Tibial artery (tissue), 4 donors: ENCODE measurements around the gene KRT84.

Source experiments
- DNase-seq, 2 donors: peaks; one replicate each; pipeline ENCODE4 v3.0.0-alpha.2; 2019
- H3K27ac ChIP-seq, 2 donors: fragments of 200-600 bp; sonication (generic) in 1 of 2; 1 replicate in 1 of 2; 2 replicates in 1 of 2; pipeline ENCODE4 v1.5.1; 2018 to 2019; ENCODE audit warnings: mild to moderate bottlenecking in 1 of 2
- H3K27me3 ChIP-seq, 2 donors: fragments of 200-600 bp; sonication (generic) in 1 of 2; one replicate each; pipeline versions ENCODE4 v1.5.1 to v1.6.0; 2016 to 2019
- H3K36me3 ChIP-seq, 3 donors: fragments of 200-600 bp; sonication (generic) in 2 of 3; one replicate each; pipeline ENCODE4 v1.5.1; 2016 to 2019; ENCODE audit warnings: mild to moderate bottlenecking in 2 of 3
- H3K4me1 ChIP-seq, 4 donors: fragments of 200-600 bp; sonication (generic) in 2 of 4; 1 replicate in 3 of 4; 2 replicates in 1 of 4; pipeline ENCODE4 v1.5.1; 2016 to 2019
- H3K4me3 ChIP-seq, 2 donors: fragments of 200-600 bp; sonication (generic) in 1 of 2; 1 replicate in 1 of 2; 2 replicates in 1 of 2; pipeline ENCODE4 v1.5.1; 2018 to 2019; ENCODE audit warnings: mild to moderate bottlenecking in 2 of 2
- H3K9me3 ChIP-seq, 3 donors: fragments of 200-600 bp; sonication (generic) in 1 of 3; one replicate each; pipeline ENCODE4 v1.5.1; 2016 to 2019
- intact Hi-C: fragments of 100-400 bp; cut with DNase I; formaldehyde crosslinking; loops from one replicate; pipeline ENCODE4 v1.15.0; 2023; ENCODE audit warnings: low total_unique reads
- TF ChIP-seq, protein P1 (sequence below), 2 experiments: fragments of 200-600 bp in 1 of 2; fragments of 450-650 bp in 1 of 2; IDR thresholded peaks; one replicate each; pipeline ENCODE4 v1.5.1; 2017 to 2019; ENCODE audit warnings: antibody characterized with exemption in 2 of 2, mild to moderate bottlenecking in 1 of 2, moderate library complexity in 1 of 2

Gene KRT84

DNA sequence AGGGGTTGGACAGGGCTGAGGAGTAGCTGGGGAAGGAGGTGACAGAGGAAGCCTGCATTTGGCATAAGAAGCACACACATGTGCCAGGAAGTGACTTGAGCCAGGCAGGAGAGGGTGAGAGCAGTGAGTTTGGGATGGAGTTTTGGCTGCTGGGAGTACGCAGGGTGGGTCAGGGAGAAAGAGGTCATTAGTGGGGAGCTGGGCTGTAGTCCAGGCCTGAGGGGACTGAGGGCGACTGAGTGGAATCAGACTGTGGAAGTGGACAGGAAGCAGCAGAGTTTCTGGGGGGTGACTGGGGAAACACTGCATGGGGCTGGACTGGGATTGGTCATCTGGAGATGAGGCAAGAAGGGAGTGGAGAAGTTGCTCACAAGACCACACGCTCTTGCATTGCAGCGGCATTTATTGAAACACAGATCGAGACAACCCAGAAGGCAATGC, 25.8 kb downstream of the KRT84 start:
- no peak overlapping the region for H3K4me3 ChIP-seq
- H3K36me3 ChIP-seq, result no peaks in the 10 kb centered on the region
- no peaks in the 10 kb centered on the region for H3K4me1 ChIP-seq
- no peaks in the 10 kb centered on the region for H3K9me3 ChIP-seq
- H3K27ac ChIP-seq, result no peak overlapping the region
- peaks cover 0 to 36% of the 10 kb centered on the region in 2 donors for H3K27me3 ChIP-seq
- intact Hi-C loops, result no loop called here
- DNase-seq, result peak; percentile 5 to 24
- TF ChIP-seq, protein P1, sequence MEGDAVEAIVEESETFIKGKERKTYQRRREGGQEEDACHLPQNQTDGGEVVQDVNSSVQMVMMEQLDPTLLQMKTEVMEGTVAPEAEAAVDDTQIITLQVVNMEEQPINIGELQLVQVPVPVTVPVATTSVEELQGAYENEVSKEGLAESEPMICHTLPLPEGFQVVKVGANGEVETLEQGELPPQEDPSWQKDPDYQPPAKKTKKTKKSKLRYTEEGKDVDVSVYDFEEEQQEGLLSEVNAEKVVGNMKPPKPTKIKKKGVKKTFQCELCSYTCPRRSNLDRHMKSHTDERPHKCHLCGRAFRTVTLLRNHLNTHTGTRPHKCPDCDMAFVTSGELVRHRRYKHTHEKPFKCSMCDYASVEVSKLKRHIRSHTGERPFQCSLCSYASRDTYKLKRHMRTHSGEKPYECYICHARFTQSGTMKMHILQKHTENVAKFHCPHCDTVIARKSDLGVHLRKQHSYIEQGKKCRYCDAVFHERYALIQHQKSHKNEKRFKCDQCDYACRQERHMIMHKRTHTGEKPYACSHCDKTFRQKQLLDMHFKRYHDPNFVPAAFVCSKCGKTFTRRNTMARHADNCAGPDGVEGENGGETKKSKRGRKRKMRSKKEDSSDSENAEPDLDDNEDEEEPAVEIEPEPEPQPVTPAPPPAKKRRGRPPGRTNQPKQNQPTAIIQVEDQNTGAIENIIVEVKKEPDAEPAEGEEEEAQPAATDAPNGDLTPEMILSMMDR (IDR thresholded peaks at IDR 0.05), result no peak

DNA sequence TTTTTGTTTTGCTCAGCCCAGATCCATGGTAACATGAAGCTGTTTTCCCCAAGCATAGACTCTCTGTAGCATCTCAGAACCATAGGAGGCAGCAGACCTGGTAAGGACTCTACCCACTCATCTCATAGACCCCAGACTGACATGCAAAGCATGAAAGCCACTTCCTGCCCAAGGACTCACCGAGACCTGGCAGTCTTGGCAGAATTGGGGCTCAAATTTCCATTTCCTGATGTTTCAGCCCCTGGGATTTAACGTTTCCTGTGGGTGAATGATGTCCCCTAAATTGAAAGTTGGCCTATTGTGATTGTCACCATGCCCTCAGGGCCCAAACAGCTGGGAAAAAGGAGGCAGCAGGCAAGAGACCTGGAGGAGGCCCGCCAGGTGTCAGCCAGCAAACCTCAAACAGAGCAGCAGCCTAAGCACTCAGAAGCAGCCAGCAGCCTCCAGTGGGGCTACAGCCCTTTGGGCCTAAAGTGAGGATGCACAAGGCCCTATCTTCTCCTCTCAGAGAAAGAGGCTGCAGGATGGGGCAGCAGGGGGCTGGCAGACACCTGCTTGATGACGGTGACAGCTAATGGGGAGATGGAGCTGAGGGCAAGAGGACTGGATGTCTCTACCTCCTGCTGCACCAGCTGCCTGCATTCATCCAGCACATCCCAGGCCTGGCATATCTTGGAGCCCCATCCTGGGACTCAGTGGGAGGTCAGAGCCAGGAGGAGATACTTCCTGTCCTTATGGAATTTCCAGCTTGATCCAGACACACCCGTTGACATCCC, 26.7 kb downstream of the KRT84 start:
- Histone ChIP-seq H3K27ac (no peak overlapping the region), H3K9me3 (no peaks in the 10 kb centered on the region), H3K27me3 (peaks cover 0 to 36% of the 10 kb centered on the region in 2 donors), H3K4me1 (no peaks in the 10 kb centered on the region), H3K36me3 (no peaks in the 10 kb centered on the region), H3K4me3 (no peak overlapping the region)
- intact Hi-C loops, result no loop called here
- TF ChIP-seq, protein P1 (IDR thresholded peaks at IDR 0.05), result no peak
- peak in 1 of 2 donors; percentile 43 for DNase-seq

DNA sequence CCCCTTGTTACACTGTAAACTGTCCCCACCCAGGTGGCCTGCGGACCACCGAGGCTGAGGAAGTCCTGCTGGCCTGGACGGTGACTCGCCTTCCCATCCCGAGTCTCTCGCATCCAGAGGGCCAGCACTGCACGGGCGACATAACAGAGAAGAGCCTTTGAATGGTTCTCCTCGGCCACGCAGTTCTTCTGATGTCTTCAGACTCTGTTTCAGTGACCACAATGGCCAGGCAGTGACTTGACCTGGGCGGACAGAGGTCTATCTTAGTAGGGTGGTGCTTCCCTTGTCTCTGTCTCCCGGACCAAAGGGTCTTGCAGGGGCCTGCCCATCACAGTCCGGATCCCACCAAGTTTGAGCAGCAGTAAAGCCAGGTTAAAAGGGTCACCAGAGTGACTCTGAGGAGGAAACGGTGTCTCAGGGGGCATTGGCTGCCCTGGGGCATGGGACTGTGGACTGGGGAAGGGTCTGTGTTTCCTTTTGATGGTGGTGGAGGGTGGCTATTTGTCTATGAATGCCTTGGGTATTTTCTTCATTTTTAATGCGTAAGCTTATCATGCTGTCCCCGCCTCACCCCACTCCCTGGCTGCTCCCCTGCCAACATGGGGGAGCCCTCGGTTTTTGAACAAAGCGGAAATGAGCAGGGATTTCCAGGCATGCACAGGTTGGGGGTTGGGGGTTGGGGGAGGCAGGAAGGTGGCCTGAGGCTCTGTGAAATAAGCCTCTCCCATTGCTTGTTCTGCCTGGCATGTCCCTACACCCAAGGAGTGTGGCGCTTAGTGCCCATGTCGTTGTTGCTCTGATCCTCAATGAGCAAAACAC, 28.5 kb downstream of the KRT84 start:
- H3K27me3 ChIP-seq, result peaks cover 0 to 36% of the 10 kb centered on the region in 2 donors
- no peak overlapping the region for H3K4me3 ChIP-seq
- H3K4me1 ChIP-seq, result peaks cover 0 to 5% (median under 1%) of the 10 kb centered on the region in 4 donors
- H3K9me3 ChIP-seq, result no peaks in the 10 kb centered on the region
- intact Hi-C loops, result no loop called here
- no peak overlapping the region for H3K27ac ChIP-seq
- TF ChIP-seq, protein P1 (IDR thresholded peaks at IDR 0.05), result no peak
- H3K36me3 ChIP-seq, result no peaks in the 10 kb centered on the region
- peak in 1 of 2 donors; percentile 45 for DNase-seq

DNA sequence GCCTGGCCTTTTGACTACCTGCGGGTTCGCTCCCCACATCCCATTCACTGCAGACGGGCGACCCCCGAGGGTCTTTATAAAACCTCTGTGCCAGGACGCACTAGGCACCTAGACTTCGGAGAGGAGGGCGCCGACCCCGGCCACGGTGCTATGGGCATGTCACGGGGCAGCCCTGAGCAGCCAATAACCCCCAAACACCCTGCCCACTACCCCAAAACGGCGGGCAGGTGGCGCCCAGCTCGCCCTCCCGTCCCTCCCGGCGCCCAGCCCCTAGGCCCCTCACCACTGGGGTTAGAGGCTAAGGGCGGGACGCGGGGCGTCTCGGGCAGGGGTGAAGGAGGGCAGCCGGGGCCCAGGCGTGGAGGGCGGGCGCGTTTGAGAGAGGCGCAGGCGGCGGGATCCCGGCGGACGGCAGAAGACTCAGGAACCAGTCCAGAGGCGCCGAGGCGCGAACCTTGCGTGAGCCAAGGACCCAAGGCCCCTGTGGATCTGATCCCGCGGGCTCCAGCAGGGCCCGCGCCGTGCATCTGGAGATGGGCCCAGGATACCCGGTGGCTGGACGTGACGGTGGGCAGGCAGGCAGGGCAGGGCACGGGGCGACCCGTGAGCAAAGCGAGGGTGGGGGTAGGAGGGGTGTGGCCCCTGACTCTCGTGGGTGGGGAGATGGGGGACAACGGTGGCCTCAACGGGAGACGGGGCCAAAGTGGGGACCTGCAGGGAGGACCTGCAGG, 29.3 kb downstream of the KRT84 start:
- Histone ChIP-seq H3K4me3 (no peak overlapping the region), H3K36me3 (no peaks in the 10 kb centered on the region), H3K9me3 (no peaks in the 10 kb centered on the region), H3K27ac (no peak overlapping the region), H3K4me1 (peaks cover 0 to 13% (median 8%) of the 10 kb centered on the region in 4 donors), H3K27me3 (peaks cover 0 to 36% of the 10 kb centered on the region in 2 donors)
- intact Hi-C loops, result no loop called here
- peak in 1 of 2 donors; percentile 53 for DNase-seq
- TF ChIP-seq, protein P1 (IDR thresholded peaks at IDR 0.05), result no peak

DNA sequence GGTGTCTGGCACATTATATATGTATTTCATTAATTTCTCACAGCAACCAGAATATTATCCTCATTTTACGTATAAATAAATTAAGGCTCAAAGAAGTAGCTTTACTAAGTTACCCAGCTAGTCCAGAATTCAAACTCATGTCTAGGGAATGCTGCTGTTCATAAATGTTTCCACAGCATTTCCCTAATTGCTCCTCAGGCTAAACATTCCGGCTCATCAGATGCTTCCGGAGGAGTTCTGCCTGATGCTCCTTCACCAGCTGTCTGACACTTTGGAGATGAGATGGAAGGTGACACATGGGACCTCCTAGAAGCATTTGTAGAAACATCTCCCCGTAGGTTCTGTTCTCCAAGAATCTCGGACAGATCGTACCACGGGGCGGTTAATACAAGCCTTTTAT, 30.3 kb downstream of the KRT84 start:
- Histone ChIP-seq H3K27me3 (peaks cover 0 to 26% of the 10 kb centered on the region in 2 donors), H3K9me3 (no peaks in the 10 kb centered on the region), H3K27ac (no peak overlapping the region), H3K36me3 (no peaks in the 10 kb centered on the region), H3K4me3 (no peak overlapping the region), H3K4me1 (peaks cover 0 to 17% (median 9%) of the 10 kb centered on the region in 4 donors)
- DNase-seq, result peak in 1 of 2 donors; percentile 21
- intact Hi-C loops, result no loop called here
- TF ChIP-seq, protein P1 (IDR thresholded peaks at IDR 0.05), result no peak
